Stimulated activated CD8-positive, alpha-beta memory T cell treated with anti-CD3 and anti-CD28 coated beads, Interleukin-4, amount 100 ng/mL, for 1 hour (primary cell): ENCODE results near the gene MAN1A2.
A peak's percentile ranks its signal among the peaks of the same experiment; 100 is the strongest.
"Not testable (repeated sequence)": the region's sequence is repeated elsewhere in the genome, so short reads cannot be mapped to it uniquely, and the experiment has no call there.

Source experiments
- DNase-seq, 2 donors: peaks; one replicate each; pipeline ENCODE4 v3.0.0-alpha.2; 2020; ENCODE audit warnings: low read depth in 2 of 2, low spot score in 1 of 2

Gene MAN1A2

GRCh38 chr1:117367046-117368025 lies at the start of gene MAN1A2:
Gene MAN1A2 (plus strand): TSS chr1:117367449. CDS start chr1:117368184, 735 bp downstream.
- DNase-seq, result peak; percentile 53 to 55

- DNase-seq, result no peak
Observed at GRCh38 chr1:117318011-117318410, 49.2 kb upstream of the MAN1A2 start.

GRCh38 chr1:117318426-117318825 lies 48.8 kb upstream of the MAN1A2 start:
- DNase-seq, result no peak

- DNase-seq, result no peak
Observed at GRCh38 chr1:117320515-117320914, 46.7 kb upstream of the MAN1A2 start.

GRCh38 chr1:117321680-117322609 lies 45.3 kb upstream of the MAN1A2 start:
- DNase-seq, result no peak

- no peak for DNase-seq
Observed at GRCh38 chr1:117324357-117324756, 42.9 kb upstream of the MAN1A2 start.

GRCh38 chr1:117326035-117326434 lies 41.2 kb upstream of the MAN1A2 start:
- not testable (repeated sequence) for DNase-seq

GRCh38 chr1:117327011-117327410 lies 40.2 kb upstream of the MAN1A2 start:
- DNase-seq, result no peak

GRCh38 chr1:117335376-117336086 lies 31.7 kb upstream of the MAN1A2 start:
- no peak for DNase-seq

GRCh38 chr1:117336088-117336817 lies 31.0 kb upstream of the MAN1A2 start:
- no peak for DNase-seq

GRCh38 chr1:117339866-117340700 lies 27.2 kb upstream of the MAN1A2 start:
- no peak for DNase-seq

GRCh38 chr1:117341123-117341522 lies 26.1 kb upstream of the MAN1A2 start:
- no peak for DNase-seq

- DNase-seq, result no peak
Observed at GRCh38 chr1:117342397-117342796, 24.9 kb upstream of the MAN1A2 start.

- DNase-seq, result no peak
Observed at GRCh38 chr1:117346206-117346928, 20.9 kb upstream of the MAN1A2 start.

- no peak for DNase-seq
Observed at GRCh38 chr1:117347907-117348306, 19.3 kb upstream of the MAN1A2 start.

- DNase-seq, result not testable (repeated sequence)
Observed at GRCh38 chr1:117352695-117353094, 14.6 kb upstream of the MAN1A2 start.

- not testable (repeated sequence) for DNase-seq
Observed at GRCh38 chr1:117357833-117358603, 9.2 kb upstream of the MAN1A2 start.

GRCh38 chr1:117358604-117358887 lies 8.7 kb upstream of the MAN1A2 start:
- not testable (repeated sequence) for DNase-seq
